Measurements from ENCODE around the gene RASSF6.
"Not testable (repeated sequence)": the region's sequence is repeated elsewhere in the genome, so short reads cannot be mapped to it uniquely, and the experiment has no call there.

Gene RASSF6, protein sequence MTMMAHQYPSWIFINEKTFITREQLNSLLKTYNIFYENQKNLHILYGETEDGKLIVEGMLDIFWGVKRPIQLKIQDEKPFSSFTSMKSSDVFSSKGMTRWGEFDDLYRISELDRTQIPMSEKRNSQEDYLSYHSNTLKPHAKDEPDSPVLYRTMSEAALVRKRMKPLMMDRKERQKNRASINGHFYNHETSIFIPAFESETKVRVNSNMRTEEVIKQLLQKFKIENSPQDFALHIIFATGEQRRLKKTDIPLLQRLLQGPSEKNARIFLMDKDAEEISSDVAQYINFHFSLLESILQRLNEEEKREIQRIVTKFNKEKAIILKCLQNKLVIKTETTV

DNA sequence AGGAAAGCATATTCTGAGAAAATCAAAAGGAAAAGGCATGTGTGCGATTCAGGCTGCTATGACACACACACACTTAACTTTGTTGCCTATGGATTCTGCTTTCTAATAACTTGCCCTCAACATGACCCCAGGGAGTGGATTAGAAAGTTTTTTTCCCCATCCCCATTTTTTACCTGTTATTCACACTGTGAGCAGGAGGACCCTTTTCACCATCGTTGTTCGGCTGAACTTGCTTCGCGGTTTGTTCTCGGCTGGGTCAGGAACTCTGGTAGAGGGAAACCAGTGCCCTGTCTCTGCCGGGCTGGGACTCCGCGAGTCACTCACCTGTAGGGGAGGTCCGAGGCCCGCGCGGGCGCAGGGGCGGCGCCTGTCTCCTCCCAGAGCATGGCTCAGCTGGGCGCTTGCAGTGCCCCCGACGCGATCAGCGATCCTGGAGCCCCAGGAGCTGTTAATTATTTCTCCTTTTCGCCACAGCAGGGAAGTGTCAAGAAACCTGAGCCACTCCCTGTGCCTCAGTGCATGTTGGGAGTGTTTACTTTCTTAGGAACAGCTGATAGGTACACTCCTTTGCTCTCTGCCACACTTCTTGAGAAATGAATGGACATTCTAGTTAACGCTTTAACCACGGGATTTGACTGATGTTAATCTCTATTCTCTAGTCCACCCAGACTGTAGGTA is at the start of gene RASSF6:
Gene RASSF6 (minus strand): TSS at position 322 of the 678 bp plus-strand sequence. CDS start 8,641 bp downstream, outside the sequence.
- no peak for DNase-seq (ENCODE audit: low read depth in 2 of 2)

DNA sequence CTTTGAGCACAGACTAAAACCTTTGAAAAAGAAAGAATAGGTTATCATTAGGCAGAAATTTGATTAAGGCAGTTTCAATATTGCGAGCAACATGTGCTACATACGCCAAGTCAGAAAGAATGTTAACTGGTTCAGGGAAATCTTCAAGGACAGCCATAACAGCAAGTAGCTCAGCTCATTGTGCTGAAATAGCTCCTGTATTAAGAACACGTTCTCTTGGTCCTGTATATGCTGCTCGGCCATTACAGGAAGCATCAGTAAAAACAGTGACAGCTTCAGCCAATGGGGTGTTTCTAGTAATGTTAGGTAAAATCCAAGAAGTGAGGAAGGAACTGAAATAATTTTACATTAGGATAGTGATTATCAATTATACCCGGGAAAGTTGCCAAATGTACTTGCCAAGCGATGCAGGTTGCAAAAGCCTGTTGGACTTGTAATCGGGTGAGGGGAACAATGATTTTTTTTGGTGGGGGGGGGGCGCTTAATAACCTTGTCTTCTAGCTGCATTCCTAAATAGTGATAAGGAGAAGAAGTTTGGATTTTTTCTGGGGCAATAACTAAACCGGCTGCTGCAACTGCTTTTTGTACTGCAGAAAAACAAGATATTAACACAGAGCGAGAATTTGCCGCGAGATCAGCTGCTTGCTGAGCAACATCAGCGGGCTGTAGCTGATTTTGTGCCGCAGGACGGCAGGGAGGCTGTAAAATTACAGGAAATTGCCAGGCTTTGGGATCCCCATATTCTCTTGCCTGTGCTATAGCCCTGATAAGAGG is 49.4 kb upstream of the RASSF6 start:
- no peak for DNase-seq (ENCODE audit: low read depth in 2 of 2)

DNA sequence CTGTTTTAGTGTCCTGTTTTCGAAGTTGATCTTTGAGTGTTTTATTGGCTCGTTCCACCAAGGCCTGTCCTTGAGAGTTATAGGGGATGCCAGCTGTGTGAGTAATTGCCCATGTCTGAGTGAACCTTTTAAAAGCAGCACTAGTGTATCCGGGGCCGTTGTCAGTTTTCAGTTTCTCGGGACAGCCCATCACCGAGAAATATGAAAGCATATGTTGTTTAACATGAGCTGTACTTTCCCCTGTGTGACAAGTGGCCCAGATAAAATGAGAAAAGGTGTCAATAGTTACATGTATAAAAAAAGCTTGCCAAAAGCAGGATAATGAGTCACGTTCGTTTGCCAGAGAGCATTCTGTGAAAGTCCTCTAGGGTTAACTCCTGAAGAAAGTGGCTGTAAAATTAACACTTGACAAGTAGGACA is 48.6 kb upstream of the RASSF6 start:
- no peak for DNase-seq (ENCODE audit: low read depth in 2 of 2)

DNA sequence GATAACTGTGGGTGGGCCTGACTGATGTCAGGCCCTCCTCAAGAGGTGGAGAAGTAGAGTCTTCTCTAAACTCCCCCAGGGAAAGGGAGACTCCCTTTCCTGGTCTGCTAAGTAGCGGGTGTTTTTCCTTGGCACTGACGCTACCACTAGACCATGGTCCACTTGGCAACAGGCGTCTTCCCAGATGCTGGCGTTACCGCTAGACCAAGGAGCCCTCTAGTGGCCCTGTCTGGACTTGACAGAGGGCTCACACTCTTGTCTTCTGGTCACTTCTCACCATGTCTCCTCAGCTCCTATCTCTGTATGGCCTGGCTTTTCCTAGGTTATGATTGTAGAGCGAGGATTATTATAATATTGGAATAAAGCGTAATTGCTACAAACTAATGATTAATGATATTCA is 45.7 kb upstream of the RASSF6 start:
- DNase-seq (ENCODE audit: low read depth in 2 of 2) = not testable (repeated sequence)

DNA sequence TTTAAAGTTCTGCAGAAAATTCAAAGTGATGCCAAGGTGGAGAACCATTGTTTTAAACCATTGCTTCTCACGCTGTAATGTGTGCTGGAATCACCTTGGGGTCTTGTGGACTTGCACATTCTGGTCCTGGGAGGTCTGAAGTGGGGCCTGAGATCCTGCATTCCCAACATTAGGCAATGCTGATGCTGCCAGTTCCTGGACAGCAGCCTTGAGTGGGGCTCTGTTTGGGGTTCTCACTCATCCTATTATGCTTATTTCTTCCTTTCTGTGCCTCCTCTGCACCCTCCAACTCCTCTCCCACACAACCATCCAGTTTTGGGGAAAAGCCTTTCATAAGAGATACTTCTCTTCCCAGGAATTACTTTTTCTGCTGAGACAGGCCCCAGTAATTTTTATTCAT is 44.2 kb upstream of the RASSF6 start:
- DNase-seq (ENCODE audit: low read depth in 2 of 2) = no peak

DNA sequence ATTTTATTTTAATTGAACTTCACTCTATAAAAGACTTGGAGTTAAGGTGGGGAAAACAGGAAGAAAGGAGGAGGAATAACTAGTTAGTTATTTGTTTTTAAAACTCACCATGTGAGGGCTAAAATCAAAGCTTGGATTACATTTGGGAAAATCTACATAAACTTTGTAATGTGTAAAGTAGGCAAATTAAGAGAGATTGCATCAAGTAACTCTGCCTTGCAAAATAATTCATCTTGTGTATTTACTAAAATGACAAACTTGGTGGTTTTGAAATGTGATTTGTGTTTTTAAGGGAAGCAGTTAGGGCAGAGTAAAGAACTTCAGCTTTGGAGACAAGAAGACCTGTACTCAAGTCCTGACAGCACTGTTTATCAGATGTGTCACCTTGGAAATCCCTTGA is 43.3 kb upstream of the RASSF6 start:
- DNase-seq (ENCODE audit: low read depth in 2 of 2) = no peak

DNA sequence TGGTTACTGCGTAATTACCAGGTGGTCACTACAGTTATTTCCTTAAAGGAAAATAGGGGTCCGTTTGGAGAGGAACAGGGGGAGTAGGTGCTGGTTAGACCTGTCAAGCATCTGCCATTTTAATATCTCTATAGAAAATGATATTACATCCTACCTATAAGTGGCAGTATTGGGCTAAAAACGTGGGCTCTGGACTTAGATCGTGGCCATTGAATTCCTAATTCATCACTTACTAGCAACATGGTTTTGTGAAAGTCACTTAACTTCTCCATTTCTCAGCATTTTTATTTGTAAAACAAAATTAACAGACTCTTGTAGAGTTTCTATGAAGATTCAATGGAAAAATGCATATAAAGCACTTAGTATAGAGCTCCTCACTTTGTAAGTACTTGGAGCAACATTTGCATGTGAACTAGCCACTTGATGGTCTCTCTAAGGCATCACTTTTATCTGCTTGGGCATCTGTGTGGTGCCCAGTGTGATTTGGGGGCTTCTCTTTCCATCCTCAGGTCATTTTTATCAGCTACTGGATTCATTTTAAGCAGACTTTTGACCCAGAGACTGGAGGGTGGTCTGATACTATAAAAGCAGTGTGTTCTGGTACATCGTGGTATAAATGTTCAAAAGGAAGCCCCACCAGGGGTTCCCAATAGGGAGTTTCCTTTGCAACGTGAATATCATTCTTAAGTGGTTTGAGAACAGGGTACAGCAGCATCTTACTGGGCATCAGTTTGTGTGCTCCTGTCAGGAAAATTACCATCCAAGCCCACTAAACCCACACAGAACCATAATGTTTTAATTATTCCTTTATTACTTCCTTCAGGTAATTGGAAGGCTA is 42.7 kb upstream of the RASSF6 start:
- peak in 1 of 2 experiments; percentile 53 for DNase-seq (ENCODE audit: low read depth in 2 of 2)

DNA sequence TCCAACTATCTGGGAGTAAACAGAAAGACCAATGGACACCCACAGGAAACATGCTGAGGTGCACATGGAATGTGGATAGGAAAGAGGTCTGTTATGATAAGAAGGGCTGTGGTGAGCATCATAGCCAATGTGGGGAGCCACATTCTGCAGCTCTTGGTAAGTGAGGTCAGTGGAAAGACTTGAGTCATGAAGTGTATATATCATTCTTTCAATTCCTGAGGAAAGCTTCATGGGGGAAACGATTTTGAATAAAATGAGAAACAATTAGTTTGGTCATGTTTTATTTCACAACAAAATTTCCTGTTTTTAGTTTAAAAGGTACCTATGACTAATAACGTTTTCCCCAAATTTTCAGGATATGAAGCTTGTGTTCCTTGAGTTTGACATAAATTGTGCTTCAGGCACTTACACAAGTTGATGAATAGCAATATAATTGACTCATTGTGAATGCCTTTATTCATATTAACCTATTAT is 41.4 kb upstream of the RASSF6 start:
- peak; percentile 96 for DNase-seq (ENCODE audit: low read depth in 2 of 2)

DNA sequence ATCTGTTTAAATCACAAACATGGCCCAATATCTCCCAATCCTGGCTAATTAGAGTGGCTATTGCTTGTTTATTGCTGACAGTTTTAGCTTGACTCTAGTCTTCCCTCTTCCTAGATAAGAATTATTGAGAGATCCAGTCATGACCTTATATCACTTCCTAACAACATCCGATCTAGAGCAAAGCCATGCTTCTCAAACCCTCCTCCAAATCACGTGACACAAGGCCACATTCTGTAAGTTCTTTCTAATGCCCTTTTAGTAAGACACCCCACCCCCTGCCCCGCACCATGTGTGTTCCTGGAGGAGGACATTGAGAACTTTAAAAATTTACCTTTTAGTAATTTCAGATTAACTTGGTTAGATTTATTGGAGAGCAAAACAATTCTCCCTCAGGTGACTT is 40.6 kb upstream of the RASSF6 start:
- no peak for DNase-seq (ENCODE audit: low read depth in 2 of 2)

DNA sequence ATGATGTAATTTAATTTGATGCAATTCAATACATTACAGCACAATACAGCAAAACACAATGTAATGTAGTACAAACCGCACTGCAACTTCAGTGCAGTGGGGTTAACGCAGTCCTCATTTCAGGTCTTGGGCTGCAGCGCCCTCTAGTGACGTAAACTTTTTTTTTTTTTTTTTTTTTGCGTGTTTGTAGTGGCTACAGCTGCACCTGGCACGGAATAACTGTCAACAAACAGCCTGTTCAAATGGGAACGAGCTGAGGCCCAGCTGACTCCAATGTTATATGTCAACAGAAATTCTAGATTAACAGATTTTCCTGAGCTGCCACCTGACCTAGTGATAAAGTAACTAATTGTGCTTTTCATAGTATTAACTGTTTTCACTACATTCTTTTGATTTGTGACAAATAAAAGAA is 33.5 kb upstream of the RASSF6 start:
- peak in 1 of 2 experiments; percentile 29 for DNase-seq (ENCODE audit: low read depth in 2 of 2)

DNA sequence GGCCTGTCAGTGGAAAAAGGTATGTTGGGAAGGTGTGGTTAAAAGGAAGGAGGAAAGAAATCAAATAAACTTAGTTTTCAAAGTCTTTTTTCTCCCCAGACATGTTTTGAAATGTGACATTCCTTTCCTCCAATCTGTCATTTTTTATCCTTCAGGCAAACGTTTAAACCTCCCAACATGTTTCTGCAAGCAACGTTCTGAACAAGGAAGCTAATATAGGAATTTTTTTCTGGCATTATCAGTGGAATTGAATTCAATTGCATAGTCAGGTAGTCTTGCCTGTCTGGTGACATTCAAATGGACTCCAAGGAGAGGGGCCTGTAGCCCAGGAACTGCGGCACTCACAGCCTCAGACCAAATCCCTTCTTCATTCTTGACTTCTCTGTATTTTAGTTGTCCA is 30.0 kb upstream of the RASSF6 start:
- DNase-seq (ENCODE audit: low read depth in 2 of 2) = no peak

DNA sequence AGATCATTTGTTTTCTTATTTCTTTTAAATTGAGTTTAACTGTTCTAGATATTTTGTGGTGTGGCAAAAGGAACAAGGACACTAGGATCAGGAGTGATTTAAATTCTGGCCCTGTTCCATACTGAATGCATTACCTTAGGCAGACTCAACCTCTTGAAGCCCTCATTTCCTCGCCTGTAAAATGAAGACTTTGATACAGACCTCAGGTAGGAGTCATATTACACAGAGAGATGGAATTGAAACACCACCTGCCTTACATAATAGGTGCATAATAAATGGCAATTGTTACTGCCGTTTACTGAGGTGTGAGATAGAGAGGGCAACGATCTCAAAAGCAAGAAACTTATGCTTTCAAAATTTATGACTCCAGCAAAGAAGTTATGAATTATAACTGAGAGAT is 28.2 kb upstream of the RASSF6 start:
- DNase-seq (ENCODE audit: low read depth in 2 of 2) = no peak

DNA sequence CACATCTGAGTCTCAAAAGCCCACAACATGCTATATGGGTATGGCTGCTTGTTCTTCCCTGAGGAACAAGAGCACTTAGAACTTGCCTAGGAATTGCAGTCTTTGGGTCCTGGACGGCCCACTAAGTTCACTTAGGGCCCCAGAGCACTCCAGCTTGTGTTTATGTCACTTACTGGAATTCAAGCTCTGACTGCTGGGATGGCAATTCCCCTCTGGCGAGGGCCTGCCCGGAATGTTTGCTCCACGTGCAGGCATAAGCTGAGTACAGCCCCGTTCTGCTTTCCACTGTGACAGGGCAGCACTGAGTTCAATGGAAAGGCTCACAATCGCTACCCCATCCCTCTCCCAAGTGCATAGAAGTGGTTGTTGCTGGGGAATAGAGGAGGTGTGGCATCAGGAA is 25.9 kb upstream of the RASSF6 start:
- DNase-seq (ENCODE audit: low read depth in 2 of 2) = no peak

DNA sequence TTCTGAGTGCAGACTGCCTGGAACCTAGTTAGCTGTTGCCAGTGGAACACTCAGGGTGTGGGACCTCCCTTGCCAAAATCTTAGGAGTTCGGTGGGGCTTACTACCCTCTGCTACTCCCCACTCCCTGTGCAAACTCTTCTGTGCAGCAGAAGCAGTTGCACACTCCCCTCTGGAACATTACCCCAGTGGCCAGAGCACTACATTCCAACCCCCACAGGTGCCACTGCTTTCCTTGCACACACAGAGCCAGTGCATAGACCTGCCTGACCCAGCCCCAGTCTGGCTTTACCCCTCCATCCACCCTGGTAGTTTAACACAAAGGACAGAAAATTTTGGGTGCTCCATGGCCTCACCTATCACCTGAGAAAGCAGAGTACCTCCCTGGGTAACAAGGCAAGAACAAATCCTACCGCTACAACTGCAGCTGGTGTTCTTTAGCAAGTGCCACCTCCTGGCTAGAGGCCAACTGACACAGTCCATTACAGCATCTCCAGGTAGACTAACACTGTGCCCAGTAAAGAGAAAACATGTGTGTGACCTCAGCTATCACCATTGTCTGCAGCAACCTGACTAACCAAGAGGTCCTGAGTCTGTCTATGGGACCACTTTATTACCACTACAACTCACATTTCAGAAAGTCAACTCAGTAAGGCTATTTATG is 11.5 kb upstream of the RASSF6 start:
- DNase-seq (ENCODE audit: low read depth in 2 of 2) = no peak

DNA sequence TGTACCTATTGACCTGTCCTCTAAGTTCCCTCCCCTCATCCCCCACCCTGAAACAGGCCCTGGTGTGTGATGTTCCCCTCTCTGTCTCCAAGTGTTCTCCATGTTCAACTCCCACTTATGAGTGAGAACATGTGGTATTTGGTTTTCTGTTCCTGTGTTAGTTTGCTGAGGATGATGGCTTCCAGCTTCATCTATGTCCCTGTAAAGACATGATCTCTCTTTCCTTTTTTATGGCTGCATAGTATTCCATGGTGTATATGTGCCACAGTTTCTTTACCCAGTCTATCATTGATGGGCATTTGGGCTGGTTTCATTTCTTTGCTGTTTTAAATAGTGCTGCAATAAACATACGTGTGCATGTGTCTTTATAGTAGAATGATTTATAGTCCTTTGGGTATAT is 8.6 kb upstream of the RASSF6 start:
- not testable (repeated sequence) for DNase-seq (ENCODE audit: low read depth in 2 of 2)

DNA sequence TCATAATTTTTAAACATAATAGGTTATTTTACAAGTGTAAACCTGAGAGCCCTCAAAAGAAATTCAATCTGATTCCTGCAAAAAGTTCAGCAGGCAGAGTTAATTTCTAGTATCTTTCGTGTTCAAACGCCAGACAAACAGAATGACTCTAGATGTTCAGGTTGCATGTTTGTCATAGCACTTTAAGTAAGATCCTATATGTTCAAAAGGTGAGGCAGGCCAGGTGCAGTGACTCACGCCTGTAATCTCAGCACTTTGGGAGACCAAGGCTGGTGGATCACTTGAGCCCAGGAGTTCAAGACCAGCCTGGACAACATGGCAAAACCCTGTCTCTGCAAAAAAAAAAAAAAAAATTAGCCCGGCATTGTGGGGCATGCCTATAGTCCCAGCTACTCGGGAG is 1.1 kb upstream of the RASSF6 start:
- no peak for DNase-seq (ENCODE audit: low read depth in 2 of 2)

DNA sequence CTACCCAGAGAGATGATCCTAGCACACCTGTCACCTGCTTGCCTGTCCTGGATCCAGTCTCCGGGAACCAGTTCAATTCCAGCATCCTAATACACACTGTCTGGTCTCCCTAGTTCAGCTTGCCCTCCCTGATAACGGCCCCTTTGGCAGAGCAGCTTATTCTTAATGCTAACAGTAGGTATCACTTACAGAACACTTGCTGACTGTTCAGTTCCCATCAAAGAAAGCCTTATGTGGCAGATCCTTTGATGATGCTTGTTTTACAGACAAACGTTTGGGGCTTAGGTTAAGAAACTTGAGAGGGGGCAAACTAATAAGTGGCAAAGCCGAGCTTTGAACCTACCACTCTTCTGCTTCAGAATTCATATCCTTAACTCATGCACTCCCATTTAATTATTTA is 890 bp downstream of the RASSF6 start:
- DNase-seq (ENCODE audit: low read depth in 2 of 2) = no peak

DNA sequence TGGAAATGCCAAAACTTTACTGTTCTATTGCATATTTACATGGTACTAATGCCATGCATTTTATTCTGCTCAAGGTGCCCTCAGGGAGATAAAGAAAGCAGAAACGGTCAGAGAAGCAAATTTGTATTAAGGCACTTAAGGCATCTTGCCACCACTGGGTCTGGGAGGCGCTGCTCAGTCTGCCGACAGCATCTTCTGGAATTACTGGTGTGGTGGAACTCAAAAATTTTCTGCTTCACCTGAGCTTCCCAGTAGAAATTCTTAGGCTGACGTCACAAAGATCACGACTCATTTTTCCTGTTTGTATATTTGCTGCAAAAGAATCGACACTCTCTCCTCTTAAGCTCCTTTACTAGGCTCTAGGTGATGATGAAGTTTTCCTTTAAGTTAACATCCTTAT is 3.0 kb downstream of the RASSF6 start:
- no peak for DNase-seq (ENCODE audit: low read depth in 2 of 2)

DNA sequence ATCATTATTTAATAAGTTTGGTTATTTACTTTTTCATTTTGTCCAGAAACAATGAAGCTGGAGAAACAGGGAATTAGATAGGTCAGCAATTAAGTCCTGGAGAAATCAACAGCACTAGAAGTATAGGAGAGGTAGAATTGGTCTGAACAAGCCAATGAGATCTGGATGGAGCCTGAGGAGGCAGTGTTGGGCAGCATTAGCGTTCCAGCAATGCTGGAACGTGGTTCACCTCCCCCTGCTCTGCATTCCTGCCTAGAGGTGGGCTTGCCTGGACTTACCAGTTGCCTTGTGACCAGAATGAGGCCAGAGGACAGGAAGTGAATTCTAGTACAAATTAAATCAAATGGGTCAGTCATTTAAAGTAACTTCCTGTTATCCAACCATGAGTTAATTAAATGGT is 4.6 kb downstream of the RASSF6 start:
- no peak for DNase-seq (ENCODE audit: low read depth in 2 of 2)

DNA sequence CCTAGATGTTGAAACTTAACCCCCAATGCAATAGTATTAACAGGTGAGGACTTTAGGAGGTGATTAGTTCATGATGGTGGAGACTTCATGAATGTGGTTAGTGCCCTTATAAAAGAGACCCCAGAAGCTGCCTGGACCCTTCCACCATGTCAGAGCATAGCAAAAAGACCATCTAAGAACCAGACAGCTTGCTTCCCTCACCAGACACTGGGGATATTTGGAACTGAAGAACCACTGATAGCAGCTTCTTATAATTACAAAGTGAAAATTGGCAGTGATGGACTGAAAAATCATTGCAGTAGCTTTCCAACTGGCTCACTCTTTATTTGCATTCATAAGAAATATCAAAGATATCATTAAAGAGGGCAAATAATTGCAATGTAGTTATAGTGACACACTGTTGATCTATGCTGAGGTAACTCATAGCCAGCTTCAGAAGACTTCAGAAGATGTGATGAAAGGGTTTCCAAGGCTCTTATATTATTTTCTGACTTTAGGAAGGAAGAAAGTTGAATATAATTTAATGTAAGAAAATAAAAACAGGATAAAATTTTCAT is 5.8 kb downstream of the RASSF6 start:
- DNase-seq (ENCODE audit: low read depth in 2 of 2) = no peak

DNA sequence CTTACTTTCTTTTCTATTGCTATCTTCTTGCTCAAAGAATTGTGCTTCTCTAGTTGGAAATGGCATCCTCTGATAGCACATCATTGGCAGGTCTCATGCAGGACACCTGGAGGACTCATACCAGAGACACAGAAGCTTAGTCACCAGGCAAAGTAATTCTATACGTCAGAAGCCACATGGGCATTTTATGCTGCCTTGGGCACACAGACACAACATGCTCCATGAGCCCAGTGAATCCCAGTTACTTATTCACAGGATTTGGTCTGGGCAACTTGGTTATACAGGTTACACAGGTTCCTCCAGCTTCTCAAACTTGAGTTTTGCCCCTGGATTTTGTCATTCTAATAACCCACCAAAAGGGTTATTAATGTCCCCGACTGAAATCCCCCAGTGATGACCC is 7.1 kb downstream of the RASSF6 start:
- DNase-seq (ENCODE audit: low read depth in 2 of 2) = no peak
